ENCODE results near the gene RASAL2. TPM values are rescaled to one million over a fixed set of nuclear protein-coding genes. Genes with fewer than 3 reads are reported as not detected.
"Not testable (repeated sequence)": the region's sequence is repeated elsewhere in the genome, so short reads cannot be mapped to it uniquely, and the experiment has no call there.

The RASAL2 gene
- total RNA-seq, 1 donor from 2014 or later = 18.3 TPM

DNA sequence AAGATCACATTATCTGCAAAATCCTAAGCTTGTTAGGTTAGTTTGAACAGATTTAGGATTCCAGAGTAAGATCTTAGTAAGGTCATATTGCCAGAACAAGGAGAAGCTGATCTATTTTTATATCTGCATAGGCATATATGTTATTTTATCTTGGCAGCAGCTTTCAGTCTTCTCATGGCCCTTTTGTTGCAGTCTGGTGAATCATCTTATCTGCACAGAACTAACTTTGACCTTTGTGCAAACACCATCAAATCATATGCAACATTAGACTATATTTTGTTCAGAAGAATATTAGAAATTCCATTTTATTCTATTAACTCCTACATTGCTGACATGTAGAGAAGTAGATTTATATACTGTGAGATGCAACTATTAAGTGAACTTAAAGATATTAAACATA is 295.5 kb downstream of the RASAL2 start:
- H3K4me2 ChIP-seq = no peak overlapping the region
- no peak overlapping the region for H3K27ac ChIP-seq
- no peak overlapping the region for H3K27ac Mint-ChIP-seq

GRCh38 chr1:178390280-178390679 is 296.4 kb downstream of the RASAL2 start:
- not testable (repeated sequence) for H3K27ac ChIP-seq; H3F3A ChIP-seq (ENCODE audit: low read depth); H2AFZ ChIP-seq (replicated peaks); H3K79me2 ChIP-seq (ENCODE audit: low read depth); H3K36me3 ChIP-seq; H3K9me3 Mint-ChIP-seq; H3K4me1 ChIP-seq; H3K9me3 ChIP-seq (ENCODE audit: low read depth); H3K4me3 Mint-ChIP-seq; H3K27me3 ChIP-seq; H3K27ac Mint-ChIP-seq; H3K36me3 Mint-ChIP-seq; H3K4me3 ChIP-seq; H3K9ac ChIP-seq; H3K4me2 ChIP-seq; DNase-seq (ENCODE audit: low spot score); H3K27me3 Mint-ChIP-seq (ENCODE audit: insufficient read depth, low read depth); H4K20me1 ChIP-seq (ENCODE audit: low read depth)
- H3K4me1 Mint-ChIP-seq = peaks cover 11% of the 10 kb centered on the region

More for the DNA sequence above, 295.5 kb downstream of the RASAL2 start:
- Histone ChIP-seq H3K27me3 (no peaks in the 10 kb centered on the region), H2AFZ (replicated peaks) (no peak overlapping the region), H3K9ac (no peak overlapping the region), H4K20me1 (ENCODE audit: low read depth) (no peaks in the 10 kb centered on the region), H3K9me3 (ENCODE audit: low read depth) (no peaks in the 10 kb centered on the region), H3F3A (ENCODE audit: low read depth) (no peaks in the 10 kb centered on the region), H3K79me2 (ENCODE audit: low read depth) (no peaks in the 10 kb centered on the region), H3K36me3 (no peaks in the 10 kb centered on the region), H3K4me1 (peaks cover 9% of the 10 kb centered on the region), H3K4me3 (no peak overlapping the region)
- H3K27me3 Mint-ChIP-seq (ENCODE audit: insufficient read depth, low read depth) = no peaks in the 10 kb centered on the region
- no peak overlapping the region for H3K4me3 Mint-ChIP-seq
- TF ChIP-seq EZH2phosphoT487 (IDR thresholded peaks at IDR 0.05) (no peak), EZH2 (IDR thresholded peaks at IDR 0.05) (no peak), CTCF (IDR thresholded peaks at IDR 0.05) (no peak)
- no peaks in the 10 kb centered on the region for H3K9me3 Mint-ChIP-seq
- H3K4me1 Mint-ChIP-seq = peaks cover 11% of the 10 kb centered on the region
- no peak for DNase-seq (ENCODE audit: low spot score)
- H3K36me3 Mint-ChIP-seq = no peaks in the 10 kb centered on the region

DNA sequence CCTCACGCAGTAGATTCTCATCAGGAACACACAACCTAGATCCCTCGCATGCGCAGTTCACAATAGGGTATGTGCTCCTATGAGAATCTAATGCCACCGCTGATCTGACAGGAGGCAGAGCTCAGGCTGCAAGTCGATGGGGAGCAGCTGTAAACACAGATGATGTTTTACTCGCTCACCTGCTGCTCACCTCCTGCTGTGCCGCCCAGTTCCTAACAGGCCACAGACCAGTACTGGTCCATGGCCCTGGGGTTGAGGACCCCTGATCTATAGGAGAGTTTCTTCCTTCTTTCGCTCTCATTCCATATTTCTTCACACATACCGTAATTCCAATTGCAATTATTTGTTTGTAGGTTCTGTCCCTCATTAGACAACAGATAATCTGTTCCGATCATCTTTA is 299.5 kb downstream of the RASAL2 start:
- H3K4me3 Mint-ChIP-seq = no peak overlapping the region
- H3K27ac ChIP-seq = no peak overlapping the region
- H3K9me3 Mint-ChIP-seq = no peaks in the 10 kb centered on the region
- no peaks in the 10 kb centered on the region for H3K9me3 ChIP-seq (ENCODE audit: low read depth)
- H3K79me2 ChIP-seq (ENCODE audit: low read depth) = no peaks in the 10 kb centered on the region
- H3K27me3 ChIP-seq = no peaks in the 10 kb centered on the region
- peaks cover 8% of the 10 kb centered on the region for H3K4me1 ChIP-seq
- H2AFZ ChIP-seq (replicated peaks) = no peak overlapping the region
- H3K36me3 ChIP-seq = no peaks in the 10 kb centered on the region
- peaks cover 9% of the 10 kb centered on the region for H3K4me1 Mint-ChIP-seq
- no peaks in the 10 kb centered on the region for H3K27me3 Mint-ChIP-seq (ENCODE audit: insufficient read depth, low read depth)
- no peak overlapping the region for H3K27ac Mint-ChIP-seq
- no peak for DNase-seq (ENCODE audit: low spot score)
- no peak for TF ChIP-seq EZH2phosphoT487 (IDR thresholded peaks at IDR 0.05)
- no peak for TF ChIP-seq CTCF (IDR thresholded peaks at IDR 0.05)
- no peak for TF ChIP-seq EZH2 (IDR thresholded peaks at IDR 0.05)
- H3K9ac ChIP-seq = no peak overlapping the region
- no peaks in the 10 kb centered on the region for H3F3A ChIP-seq (ENCODE audit: low read depth)
- no peak overlapping the region for H3K4me2 ChIP-seq
- no peaks in the 10 kb centered on the region for H3K36me3 Mint-ChIP-seq
- no peaks in the 10 kb centered on the region for H4K20me1 ChIP-seq (ENCODE audit: low read depth)
- no peak overlapping the region for H3K4me3 ChIP-seq

DNA sequence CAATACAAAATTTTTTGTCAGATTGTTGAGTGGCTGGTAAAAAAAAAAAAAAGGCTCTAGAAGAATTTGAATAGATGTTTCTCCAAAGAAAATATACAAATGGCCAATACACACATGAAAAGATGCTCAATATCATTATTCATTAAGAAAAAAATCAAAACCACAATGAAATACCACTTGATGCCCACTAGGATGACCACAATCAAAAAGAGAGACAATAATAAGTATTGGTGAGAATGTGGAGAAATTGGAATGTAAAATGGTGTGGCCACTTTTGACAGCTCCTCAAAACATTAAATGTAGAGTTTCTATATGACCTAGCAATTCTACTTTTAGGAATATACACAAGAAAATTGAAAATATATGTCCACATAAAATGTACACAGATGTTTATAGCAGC is 302.9 kb downstream of the RASAL2 start:
- H3K4me1 ChIP-seq = no peaks in the 10 kb centered on the region
- H4K20me1 ChIP-seq (ENCODE audit: low read depth) = no peaks in the 10 kb centered on the region
- Mint-ChIP-seq H3K36me3 (no peaks in the 10 kb centered on the region), H3K9me3 (no peaks in the 10 kb centered on the region), H3K27me3 (ENCODE audit: insufficient read depth, low read depth) (no peaks in the 10 kb centered on the region), H3K27ac (no peak overlapping the region), H3K4me3 (no peak overlapping the region), H3K4me1 (no peaks in the 10 kb centered on the region)
- DNase-seq (ENCODE audit: low spot score) = no peak
- H3F3A ChIP-seq (ENCODE audit: low read depth) = no peaks in the 10 kb centered on the region
- TF ChIP-seq EZH2phosphoT487 (IDR thresholded peaks at IDR 0.05) (no peak), EZH2 (IDR thresholded peaks at IDR 0.05) (no peak), CTCF (IDR thresholded peaks at IDR 0.05) (no peak)
- no peaks in the 10 kb centered on the region for H3K9me3 ChIP-seq (ENCODE audit: low read depth)
- no peak overlapping the region for H3K27ac ChIP-seq
- no peak overlapping the region for H2AFZ ChIP-seq (replicated peaks)
- no peak overlapping the region for H3K4me2 ChIP-seq
- no peaks in the 10 kb centered on the region for H3K79me2 ChIP-seq (ENCODE audit: low read depth)
- H3K4me3 ChIP-seq = no peak overlapping the region
- H3K9ac ChIP-seq = no peak overlapping the region
- no peaks in the 10 kb centered on the region for H3K36me3 ChIP-seq
- H3K27me3 ChIP-seq = no peaks in the 10 kb centered on the region

Measured in neural progenitor cell (in vitro differentiated cells).